GM19468 (cell line): Measurements from ENCODE around the gene TBXA2R.
"Not testable (repeated sequence)": the region's sequence is repeated elsewhere in the genome, so short reads cannot be mapped to it uniquely, and the experiment has no call there.

Experiments used
- ATAC-seq: cut with Tn5 transposase; IDR thresholded peaks from one replicate; pipeline ENCODE4 v1.9.1; 2021; ENCODE audit warnings: mild to moderate bottlenecking, moderate library complexity, moderate number of reproducible peaks; ENCODE audit not compliant: unreplicated experiment; ENCODE audit errors: extremely low read depth

The TBXA2R gene

GRCh38 chr19:3606690-3607289, at the start of gene TBXA2R:
Gene TBXA2R, minus strand, starts transcription at chr19:3606875. Its CDS starts 6,241 bp downstream, at chr19:3600634.
- no peak for ATAC-seq

DNA sequence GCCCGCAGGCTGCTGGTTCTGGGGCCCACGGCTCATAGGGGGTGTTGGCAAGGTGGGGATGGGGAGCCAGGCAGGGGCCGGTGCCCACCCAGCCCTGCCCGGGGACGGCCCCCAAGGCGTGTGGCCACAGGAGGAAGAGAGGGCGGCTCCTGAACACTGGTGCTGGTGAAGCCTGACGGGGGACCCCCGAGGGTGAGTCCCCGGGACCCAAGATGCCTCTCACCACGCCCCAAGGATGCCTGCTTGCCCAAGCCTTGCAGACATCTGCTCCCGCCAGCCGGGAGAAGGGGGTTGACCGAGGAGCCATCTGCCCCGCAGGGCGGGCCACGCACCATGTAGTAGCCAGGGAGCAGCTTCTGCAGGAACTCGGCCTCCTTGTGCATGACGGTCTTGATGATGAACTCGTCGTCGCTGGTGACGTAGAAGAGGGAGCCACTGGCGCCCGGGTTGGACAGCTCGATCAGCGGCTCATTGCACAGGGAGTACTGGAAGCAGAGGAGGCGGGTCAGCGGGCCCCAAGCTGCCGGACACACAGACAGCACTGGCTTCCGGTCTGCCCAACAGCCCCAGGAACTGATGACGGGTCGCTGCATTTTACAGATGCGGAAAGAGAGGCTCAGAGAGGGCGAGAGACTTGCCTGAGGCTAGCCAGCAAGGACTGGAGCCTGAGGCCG, 49.5 kb upstream of the TBXA2R start:
- no peak for ATAC-seq

- no peak for ATAC-seq
Observed at GRCh38 chr19:3655402-3656072, 48.9 kb upstream of the TBXA2R start.

DNA sequence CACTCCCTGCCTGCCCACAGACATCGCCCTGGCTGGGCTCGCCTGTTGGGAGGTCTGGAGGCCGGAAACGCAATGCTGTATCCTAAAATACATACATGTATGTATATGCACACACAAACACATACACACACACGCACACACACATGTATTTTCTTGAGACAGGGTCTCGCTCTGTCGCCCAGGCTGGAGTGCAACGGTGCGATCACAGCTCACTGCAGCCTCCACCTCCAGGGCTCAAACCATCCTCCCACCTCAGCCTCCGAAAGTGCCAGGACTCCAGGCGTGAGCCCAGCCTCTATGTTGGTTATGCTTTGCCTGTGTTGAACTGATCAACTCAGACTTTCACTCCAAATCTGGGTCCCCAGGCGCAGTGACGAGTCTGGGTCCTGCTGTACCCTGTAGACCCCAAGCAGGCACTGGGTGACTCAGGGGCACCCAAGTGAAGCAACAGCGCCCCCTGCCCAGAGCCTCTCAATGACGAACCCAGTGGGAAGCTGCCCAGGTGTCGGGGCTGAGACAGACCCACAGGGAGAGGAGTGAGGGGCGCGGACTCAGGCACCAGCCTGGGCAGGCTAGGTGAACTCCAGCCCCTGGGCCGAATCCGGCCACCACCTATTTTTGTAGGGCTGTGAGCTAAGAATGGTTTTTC, 47.3 kb upstream of the TBXA2R start:
- ATAC-seq = no peak

- no peak for ATAC-seq
Observed at GRCh38 chr19:3653081-3653795, 46.6 kb upstream of the TBXA2R start.

DNA sequence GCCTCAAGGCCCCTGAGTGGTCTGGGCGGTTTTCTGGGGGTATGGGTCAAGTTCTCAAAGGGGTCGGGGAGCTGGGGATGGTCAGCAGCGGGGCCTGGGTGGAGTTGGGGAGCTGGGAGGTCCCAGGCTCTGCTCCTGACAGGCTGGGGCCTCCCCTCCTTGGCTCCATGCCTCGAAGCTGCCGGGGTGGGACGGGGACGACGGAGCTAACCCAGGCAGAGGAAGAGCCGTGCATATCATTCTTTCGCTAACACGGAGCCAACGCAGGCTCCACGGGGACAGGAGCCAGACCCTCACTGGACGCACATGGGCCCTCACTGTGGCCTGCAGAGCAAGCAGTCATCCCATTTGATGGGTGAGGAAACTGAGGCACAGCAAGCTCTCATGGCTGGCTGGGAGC, 45.7 kb upstream of the TBXA2R start:
- ATAC-seq = no peak

GRCh38 chr19:3651684-3652083, 45.0 kb upstream of the TBXA2R start:
- no peak for ATAC-seq

- no peak for ATAC-seq
Observed at GRCh38 chr19:3649888-3650287, 43.2 kb upstream of the TBXA2R start.

DNA sequence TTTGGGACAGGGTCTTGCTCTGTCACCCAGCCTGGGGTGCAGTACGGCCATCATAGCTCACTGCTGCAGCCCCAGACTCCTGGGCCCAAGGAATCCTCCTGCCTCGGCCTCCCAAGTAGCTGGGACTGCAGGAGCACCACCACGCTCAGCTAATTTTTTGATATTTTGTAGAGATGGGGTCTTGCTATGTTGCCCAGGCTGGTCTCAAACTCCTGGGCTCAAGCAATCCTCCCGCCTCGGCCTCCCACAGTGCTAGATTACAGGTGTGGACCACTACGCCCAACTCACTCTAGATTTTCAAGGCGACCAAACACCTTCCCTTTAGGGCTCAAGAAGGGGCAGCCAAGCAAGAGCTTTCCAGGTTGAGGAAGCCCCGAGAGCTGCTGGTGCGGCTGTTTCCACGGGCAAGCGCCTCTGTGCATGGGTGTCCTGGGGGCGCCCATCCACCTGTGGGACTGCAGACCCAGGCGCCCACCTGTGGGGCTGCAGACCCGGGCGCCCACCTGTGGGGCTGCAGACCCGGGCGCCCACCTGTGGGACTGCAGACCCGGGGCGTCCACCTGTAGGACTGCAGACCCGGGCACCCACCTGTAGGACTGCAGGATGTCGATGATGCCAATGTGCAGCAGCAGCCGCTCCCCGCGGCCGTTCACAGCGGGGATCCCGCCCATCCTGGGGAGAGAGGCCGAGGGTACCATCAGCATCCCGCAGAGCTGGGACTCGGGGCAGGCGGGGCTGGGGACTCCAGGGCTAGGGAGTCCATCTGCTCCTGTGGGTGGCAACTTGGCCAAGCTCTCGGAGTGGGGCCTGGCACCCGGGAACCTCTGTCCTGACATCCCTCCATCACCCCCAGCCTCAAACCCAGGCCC, 41.6 kb upstream of the TBXA2R start:
- no peak for ATAC-seq

DNA sequence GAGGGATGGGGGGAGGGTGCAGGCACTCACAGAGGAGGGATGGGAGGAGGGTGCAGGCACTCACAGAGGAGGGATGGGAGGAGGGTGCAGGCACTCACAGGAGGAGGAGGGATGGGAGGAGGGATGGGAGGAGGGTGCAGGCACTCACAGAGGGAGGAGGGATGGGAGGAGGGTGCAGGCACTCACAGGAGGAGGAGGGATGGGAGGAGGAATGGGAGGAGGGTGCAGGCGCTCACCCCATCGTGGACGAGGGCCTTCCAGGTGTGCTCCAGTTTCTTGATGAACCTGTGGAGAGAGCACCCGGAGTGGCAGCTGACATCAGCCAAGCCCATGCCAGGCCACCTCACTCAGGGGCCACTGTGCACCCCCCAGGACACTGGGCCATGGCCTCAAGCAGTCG, 40.4 kb upstream of the TBXA2R start:
- not testable (repeated sequence) for ATAC-seq

DNA sequence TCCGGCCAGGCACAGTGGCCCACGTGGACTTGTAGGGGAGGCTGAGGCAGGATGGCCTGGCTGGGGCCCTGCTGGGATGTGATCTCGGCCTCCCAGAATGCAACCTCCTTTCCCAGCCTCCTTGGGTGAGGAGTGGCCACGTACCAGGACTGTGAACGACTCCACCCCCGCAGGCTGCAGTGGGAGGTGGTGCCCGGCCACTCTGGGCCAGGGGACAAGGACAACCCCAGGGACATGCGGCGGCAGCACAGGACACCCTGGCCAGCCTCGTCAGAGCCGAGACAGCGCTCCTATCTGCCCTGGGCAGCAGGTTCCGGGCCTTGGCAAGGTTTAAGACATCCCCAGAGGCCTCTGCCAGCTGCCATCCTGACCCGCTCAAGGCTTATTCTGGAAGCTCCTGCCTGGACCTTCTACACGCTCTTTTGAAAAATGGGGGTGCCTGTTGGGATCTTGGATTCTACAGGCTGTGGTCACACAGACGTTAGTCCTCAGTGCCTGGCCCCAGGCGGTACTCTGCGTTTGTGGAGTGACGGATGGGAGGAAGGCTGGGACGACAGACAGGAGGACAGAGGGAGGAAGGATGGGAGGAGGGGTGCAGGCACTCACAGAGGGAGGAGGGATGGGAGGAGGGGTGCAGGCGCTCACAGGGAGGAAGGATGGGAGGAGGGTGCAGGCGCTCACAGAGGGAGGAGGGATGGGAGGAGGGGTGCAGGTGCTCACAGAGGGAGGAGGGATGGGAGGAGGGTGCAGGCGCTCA, 39.8 kb upstream of the TBXA2R start:
- no peak for ATAC-seq

DNA sequence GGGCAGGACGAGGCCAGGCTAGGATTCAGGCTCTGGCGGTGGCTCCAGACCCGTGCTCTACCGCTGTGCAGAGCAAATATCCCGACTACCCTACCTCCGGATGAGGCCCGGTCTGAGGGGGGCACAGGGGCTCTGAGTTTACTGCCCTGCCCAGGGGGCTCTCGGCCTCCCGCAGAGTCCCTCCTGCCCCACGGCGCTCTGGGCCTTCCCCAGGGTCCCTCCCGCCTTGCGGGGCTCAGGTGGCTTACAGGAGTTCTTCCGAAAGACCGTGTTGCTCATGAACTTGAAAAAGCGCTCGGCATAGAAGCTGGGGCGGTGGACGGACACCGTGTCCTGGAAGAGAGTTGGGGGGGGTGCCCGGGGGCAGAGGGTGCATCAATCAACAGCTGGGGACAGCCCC, 39.1 kb upstream of the TBXA2R start:
- ATAC-seq = no peak

- no peak for ATAC-seq
Observed at GRCh38 chr19:3645067-3645396, 38.4 kb upstream of the TBXA2R start.

GRCh38 chr19:3644351-3645066, 37.8 kb upstream of the TBXA2R start:
- ATAC-seq = no peak

DNA sequence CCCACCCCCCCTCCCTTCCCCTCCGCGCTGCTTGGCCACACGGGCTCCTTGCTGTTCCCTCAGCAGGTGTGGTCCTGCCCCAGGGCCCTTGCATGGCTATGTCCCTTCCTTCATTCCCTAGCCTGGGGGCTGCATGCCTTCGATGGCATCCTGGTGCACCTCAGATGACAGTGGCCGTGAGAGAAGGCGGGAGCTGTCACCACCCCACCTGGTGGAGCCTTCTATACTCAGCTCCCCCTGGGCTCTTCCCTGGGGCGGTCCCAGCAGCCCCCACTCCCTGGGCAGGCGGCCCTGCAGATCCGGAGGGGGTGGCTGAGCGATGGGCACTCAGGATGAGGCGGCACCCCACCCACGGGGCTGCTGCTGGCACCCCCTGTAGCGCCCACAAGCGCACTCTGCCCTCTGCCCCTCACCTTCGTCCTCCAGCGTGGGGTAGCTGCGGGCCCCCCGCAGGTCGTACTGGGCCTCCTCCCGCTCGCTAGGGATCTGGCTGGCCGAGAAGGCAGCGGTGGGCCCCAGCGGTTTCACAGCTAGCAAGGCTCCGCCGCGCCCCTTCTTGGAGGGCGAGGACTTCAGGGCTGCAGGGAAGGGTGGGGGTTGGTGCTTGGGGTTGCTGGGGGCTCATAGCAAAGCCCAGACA, 37.1 kb upstream of the TBXA2R start:
- ATAC-seq = no peak

DNA sequence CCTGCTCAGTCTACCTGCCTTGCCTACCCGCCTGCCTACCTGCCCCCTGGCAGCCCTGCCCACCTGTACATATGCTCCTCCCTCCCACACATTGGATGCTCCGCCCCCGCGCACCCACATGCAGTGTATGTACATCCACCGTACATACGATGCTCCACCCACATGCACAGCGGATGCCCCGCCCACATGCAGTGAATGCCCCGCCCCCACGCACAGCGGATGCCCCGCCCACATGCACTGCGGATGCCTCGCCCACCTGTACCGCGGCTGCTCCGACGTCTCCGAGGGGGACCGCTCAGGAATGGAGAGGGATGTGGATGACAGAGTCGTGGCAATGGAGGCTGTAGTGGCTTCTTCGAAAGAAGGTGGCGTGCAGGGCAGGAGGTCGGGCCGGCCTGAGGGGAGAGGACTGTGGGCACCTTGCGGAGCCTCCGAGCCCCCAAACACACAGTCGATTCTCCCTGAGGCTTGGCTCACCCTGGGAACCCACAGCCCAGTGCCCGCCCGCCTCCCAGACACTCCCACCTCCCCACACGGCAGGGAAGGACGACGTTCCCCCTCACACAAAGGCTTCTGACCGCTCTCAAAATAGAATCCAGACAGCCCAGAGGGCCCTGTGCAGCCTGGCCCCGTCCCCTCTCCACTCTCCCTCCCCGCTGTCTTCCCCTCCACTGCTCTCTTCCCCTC, 36.5 kb upstream of the TBXA2R start:
- ATAC-seq = no peak

DNA sequence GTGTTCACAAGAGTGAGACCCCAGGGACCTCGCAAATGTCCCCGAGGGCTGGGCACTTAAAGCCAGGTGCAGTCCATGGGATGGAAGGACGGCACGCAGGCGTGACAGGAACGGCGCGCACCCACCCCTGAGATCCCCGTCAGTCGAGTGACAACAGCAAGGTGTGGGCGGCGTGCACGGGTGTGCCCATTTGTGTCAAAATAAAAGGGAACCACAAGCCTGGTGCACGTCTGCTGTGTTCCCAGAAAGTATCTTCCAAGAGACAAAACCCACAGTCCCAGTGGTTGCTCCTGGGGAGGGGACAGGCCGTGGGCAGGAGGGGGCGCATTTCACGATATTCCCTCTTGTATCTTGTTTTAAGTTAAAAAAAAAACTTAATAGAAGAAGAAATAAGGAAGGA, 35.6 kb upstream of the TBXA2R start:
- no peak for ATAC-seq
